ENCODE results near the gene CNGB1.
"Not testable (repeated sequence)": the region's sequence is repeated elsewhere in the genome, so short reads cannot be mapped to it uniquely, and the experiment has no call there.

Gene CNGB1

GRCh38 chr16:57997176-57997527 lies 26.2 kb upstream of the CNGB1 start:
- no peak for DNase-seq (ENCODE audit: low read depth, low spot score)

GRCh38 chr16:57996406-57997175 lies 25.7 kb upstream of the CNGB1 start:
- DNase-seq (ENCODE audit: low read depth, low spot score) = no peak

GRCh38 chr16:57995721-57996405 lies 24.9 kb upstream of the CNGB1 start:
- DNase-seq (ENCODE audit: low read depth, low spot score) = no peak

- peak; percentile 57 for DNase-seq (ENCODE audit: low read depth, low spot score)
Observed at GRCh38 chr16:57994778-57995177, 23.9 kb upstream of the CNGB1 start.

- DNase-seq (ENCODE audit: low read depth, low spot score) = no peak
Observed at GRCh38 chr16:57994361-57994760, 23.4 kb upstream of the CNGB1 start.

GRCh38 chr16:57993897-57994296 lies 23.0 kb upstream of the CNGB1 start:
- DNase-seq (ENCODE audit: low read depth, low spot score) = no peak

- no peak for DNase-seq (ENCODE audit: low read depth, low spot score)
Observed at GRCh38 chr16:57993438-57993837, 22.5 kb upstream of the CNGB1 start.

GRCh38 chr16:57992084-57992483 lies 21.2 kb upstream of the CNGB1 start:
- no peak for DNase-seq (ENCODE audit: low read depth, low spot score)

- DNase-seq (ENCODE audit: low read depth, low spot score) = no peak
Observed at GRCh38 chr16:57991551-57992059, 20.7 kb upstream of the CNGB1 start.

- DNase-seq (ENCODE audit: low read depth, low spot score) = peak; percentile 67
Observed at GRCh38 chr16:57988929-57989328, 18.0 kb upstream of the CNGB1 start.

GRCh38 chr16:57987441-57988177 lies 16.7 kb upstream of the CNGB1 start:
- DNase-seq (ENCODE audit: low read depth, low spot score) = no peak

- no peak for DNase-seq (ENCODE audit: low read depth, low spot score)
Observed at GRCh38 chr16:57986196-57986595, 15.3 kb upstream of the CNGB1 start.

GRCh38 chr16:57985204-57986181 lies 14.6 kb upstream of the CNGB1 start:
- DNase-seq (ENCODE audit: low read depth, low spot score) = no peak

- peak; percentile 89 for DNase-seq (ENCODE audit: low read depth, low spot score)
Observed at GRCh38 chr16:57984443-57985203, 13.7 kb upstream of the CNGB1 start.

- DNase-seq (ENCODE audit: low read depth, low spot score) = no peak
Observed at GRCh38 chr16:57982385-57982784, 11.5 kb upstream of the CNGB1 start.

GRCh38 chr16:57981636-57982035 lies 10.7 kb upstream of the CNGB1 start:
- no peak for DNase-seq (ENCODE audit: low read depth, low spot score)

- no peak for DNase-seq (ENCODE audit: low read depth, low spot score)
Observed at GRCh38 chr16:57979006-57979585, 8.2 kb upstream of the CNGB1 start.

- DNase-seq (ENCODE audit: low read depth, low spot score) = not testable (repeated sequence)
Observed at GRCh38 chr16:57978070-57978465, 7.1 kb upstream of the CNGB1 start.

- no peak for DNase-seq (ENCODE audit: low read depth, low spot score)
Observed at GRCh38 chr16:57977418-57978069, 6.6 kb upstream of the CNGB1 start.
